Naive thymus-derived CD4-positive, alpha-beta T cell (primary cell): ENCODE measurements around the gene FRS2. TPM values are rescaled to one million over a fixed set of nuclear protein-coding genes. Genes with fewer than 3 reads are reported as not detected.
"Not testable (repeated sequence)": the region's sequence is repeated elsewhere in the genome, so short reads cannot be mapped to it uniquely, and the experiment has no call there.

Experiments used
- ATAC-seq: fragments of 150-1000 bp; cut with Tn5 transposase; 2 replicates; pipeline ENCODE4 v1.10.0; 2021; ENCODE audit warnings: mild to moderate bottlenecking, moderate library complexity
- CTCF ChIA-PET: fragments of 350-600 bp; sonication (Branson Sonifier 250); formaldehyde crosslinking; loops from one replicate; lab custom pipeline; 2021; ENCODE audit warnings: antibody characterized with exemption; lab: Charles Lee
- POLR2A ChIA-PET: fragments of 350-600 bp; sonication (Branson Sonifier 250); formaldehyde crosslinking; loops from one replicate; lab custom pipeline; 2021; ENCODE audit warnings: antibody characterized with exemption, inconsistent platforms; lab: Charles Lee
- DNase-seq, 9 donors: peaks; one replicate each; pipeline versions ENCODE4 v3.0.0 to v3.0.0-alpha.2; 2020 to 2022; ENCODE audit warnings: mixed read lengths in 1 of 9
- H3K27ac ChIP-seq: one replicate; pipeline ENCODE4 v1.7.0; 2013; ENCODE audit warnings: mild to moderate bottlenecking, low read depth, low read length, moderate library complexity
- H3K27me3 ChIP-seq, 2 donors: one replicate each; pipeline ENCODE4 v1.7.0; 2013; ENCODE audit warnings: low read length in 2 of 2, mild to moderate bottlenecking in 2 of 2, moderate library complexity in 2 of 2; ENCODE audit not compliant: control insufficient read depth in 2 of 2, insufficient read depth in 2 of 2
- H3K36me3 ChIP-seq, 3 experiments: 1 replicate in 2 of 3; 2 replicates in 1 of 3; pipeline ENCODE4 v1.7.0; 2013; ENCODE audit warnings: low read length in 3 of 3, mild to moderate bottlenecking in 3 of 3, moderate library complexity in 1 of 3; ENCODE audit not compliant: insufficient read depth in 3 of 3, control insufficient read depth in 2 of 3
- H3K4me1 ChIP-seq, 2 donors: one replicate each; pipeline ENCODE4 v1.7.0; 2013; ENCODE audit warnings: low read length in 2 of 2, mild to moderate bottlenecking in 2 of 2, moderate library complexity in 1 of 2; ENCODE audit not compliant: control insufficient read depth in 2 of 2, insufficient read depth in 2 of 2
- H3K4me3 ChIP-seq: 2 replicates; pipeline ENCODE4 v1.7.0; 2013; ENCODE audit warnings: mild to moderate bottlenecking, low read length
- H3K9me3 ChIP-seq, 3 experiments: 1 replicate in 2 of 3; 2 replicates in 1 of 3; pipeline ENCODE4 v1.7.0; 2013; ENCODE audit warnings: low read length in 3 of 3; ENCODE audit not compliant: control insufficient read depth in 2 of 3
- H3K27ac Mint-ChIP-seq, 9 donors: one replicate each; pipeline ENCODE4 v1.8.0; 2020 to 2022; ENCODE audit warnings: mixed read lengths in 9 of 9, mild to moderate bottlenecking in 8 of 9, moderate library complexity in 5 of 9, inconsistent platforms in 2 of 9
- H3K27me3 Mint-ChIP-seq, 5 donors: one replicate each; pipeline ENCODE4 v1.8.0; 2021 to 2022; ENCODE audit warnings: mixed read lengths in 5 of 5, mild to moderate bottlenecking in 1 of 5
- H3K36me3 Mint-ChIP-seq, 5 donors: one replicate each; pipeline ENCODE4 v1.8.0; 2020 to 2022; ENCODE audit warnings: mixed read lengths in 5 of 5, mild to moderate bottlenecking in 3 of 5, inconsistent platforms in 1 of 5
- H3K4me1 Mint-ChIP-seq, 7 donors: one replicate each; pipeline ENCODE4 v1.8.0; 2020 to 2022; ENCODE audit warnings: mixed read lengths in 7 of 7, mild to moderate bottlenecking in 3 of 7, inconsistent platforms in 1 of 7
- H3K4me3 Mint-ChIP-seq, 10 donors: one replicate each; pipeline ENCODE4 v1.8.0; 2020 to 2022; ENCODE audit warnings: mild to moderate bottlenecking in 10 of 10, mixed read lengths in 10 of 10, moderate library complexity in 6 of 10, inconsistent platforms in 2 of 10
- H3K9me3 Mint-ChIP-seq, 11 donors: one replicate each; pipeline ENCODE4 v1.8.0; 2020 to 2022; ENCODE audit warnings: mixed read lengths in 11 of 11, mild to moderate bottlenecking in 4 of 11, inconsistent platforms in 1 of 11, moderate library complexity in 1 of 11
- intact Hi-C, 2 donors: fragments of 100-400 bp; cut with micrococcal nuclease; formaldehyde crosslinking; loops; one replicate each; pipeline ENCODE4 v1.15.1; 2023
- polyA plus RNA-seq, 2 donors: library from polyadenylated mRNA; unstranded; fragments of 300-500 nt; fragmentation: Illumina TruSeq; gene quantifications; one replicate each; pipeline ENCODE4 v1.2.3, GENCODE V29; 2021
- total RNA-seq, 6 experiments: library from RNA in 5 of 6; stranded (reverse) in 5 of 6; gene quantifications; 1 replicate in 5 of 6; 2 replicates in 1 of 6; pipeline ENCODE4 v1.2.3 and lab custom pipeline; 2021 to 2026

The FRS2 gene
- total and polyA plus RNA-seq, 7 experiments from 2014 or later = 11.0 to 30.1 (median 21.8) TPM

GRCh38 chr12:69440016-69440415, 30.2 kb upstream of the FRS2 start:
- no peak overlapping the region for H3K27ac Mint-ChIP-seq
- H3K4me1 Mint-ChIP-seq = no peaks in the 10 kb centered on the region
- H3K27me3 Mint-ChIP-seq = peaks cover 0 to 2% (median 0%) of the 10 kb centered on the region in 5 donors
- H3K36me3 Mint-ChIP-seq = peaks cover 0 to 4% (median 0%) of the 10 kb centered on the region in 5 donors
- Histone ChIP-seq H3K36me3 (no peaks in the 10 kb centered on the region), H3K4me3 (no peak overlapping the region), H3K27ac (no peak overlapping the region), H3K27me3 (no peaks in the 10 kb centered on the region), H3K9me3 (no peaks in the 10 kb centered on the region), H3K4me1 (no peaks in the 10 kb centered on the region)
- peaks cover 0 to 3% (median 0%) of the 10 kb centered on the region in 11 donors for H3K9me3 Mint-ChIP-seq
- ChIA-PET CTCF (no interaction called here), POLR2A (no interaction called here)
- no peak overlapping the region for H3K4me3 Mint-ChIP-seq
- DNase-seq (no peak), ATAC-seq (no peak)
- intact Hi-C loops = no loop called here

GRCh38 chr12:69440886-69441285, 29.3 kb upstream of the FRS2 start:
- CTCF ChIA-PET = no interaction called here
- intact Hi-C loops = no loop called here
- Histone ChIP-seq H3K9me3 (no peaks in the 10 kb centered on the region), H3K27ac (no peak overlapping the region), H3K27me3 (no peaks in the 10 kb centered on the region), H3K4me1 (no peaks in the 10 kb centered on the region), H3K4me3 (no peak overlapping the region), H3K36me3 (no peaks in the 10 kb centered on the region)
- Mint-ChIP-seq H3K4me1 (no peaks in the 10 kb centered on the region), H3K4me3 (no peak overlapping the region), H3K27ac (no peak overlapping the region), H3K27me3 (peaks cover 0 to 2% (median 0%) of the 10 kb centered on the region in 5 donors), H3K9me3 (peaks cover 0 to 3% (median 0%) of the 10 kb centered on the region in 11 donors), H3K36me3 (peaks cover 0 to 4% (median 0%) of the 10 kb centered on the region in 5 donors)
- DNase-seq (no peak), ATAC-seq (no peak)
- POLR2A ChIA-PET = no interaction called here

- no peaks in the 10 kb centered on the region for H3K9me3 ChIP-seq
- ChIA-PET CTCF (no interaction called here), POLR2A (no interaction called here)
- H3K27ac Mint-ChIP-seq = peak overlapping the region in 1 of 9 donors; percentile 48
- no peaks in the 10 kb centered on the region for H3K4me1 Mint-ChIP-seq
- DNase-seq = no peak
- H3K36me3 ChIP-seq = no peaks in the 10 kb centered on the region
- intact Hi-C loops = no loop called here
- H3K4me3 ChIP-seq = no peak overlapping the region
- H3K9me3 Mint-ChIP-seq = peaks cover 0 to 3% (median 0%) of the 10 kb centered on the region in 11 donors
- H3K4me3 Mint-ChIP-seq = no peak overlapping the region
- H3K36me3 Mint-ChIP-seq = peaks cover 0 to 4% (median 0%) of the 10 kb centered on the region in 5 donors
- H3K27me3 ChIP-seq = no peaks in the 10 kb centered on the region
- no peak overlapping the region for H3K27ac ChIP-seq
- H3K4me1 ChIP-seq = no peaks in the 10 kb centered on the region
- peaks cover 0 to 2% (median 0%) of the 10 kb centered on the region in 5 donors for H3K27me3 Mint-ChIP-seq
- ATAC-seq = no peak
These were observed 27.3 kb upstream of the FRS2 start for GRCh38 chr12:69442894-69443293.

GRCh38 chr12:69443916-69444315, 26.3 kb upstream of the FRS2 start:
- no peaks in the 10 kb centered on the region for H3K9me3 ChIP-seq
- peaks cover 0 to 2% (median 0%) of the 10 kb centered on the region in 5 donors for H3K27me3 Mint-ChIP-seq
- DNase-seq = no peak
- H3K4me3 ChIP-seq = no peak overlapping the region
- H3K4me1 Mint-ChIP-seq = no peaks in the 10 kb centered on the region
- peaks cover 0 to 4% (median 0%) of the 10 kb centered on the region in 5 donors for H3K36me3 Mint-ChIP-seq
- H3K9me3 Mint-ChIP-seq = peaks cover 0 to 3% (median 0%) of the 10 kb centered on the region in 11 donors
- no peaks in the 10 kb centered on the region for H3K27me3 ChIP-seq
- intact Hi-C loops = no loop called here
- ChIA-PET CTCF (no interaction called here), POLR2A (no interaction called here)
- H3K36me3 ChIP-seq = no peaks in the 10 kb centered on the region
- no peak overlapping the region for H3K4me3 Mint-ChIP-seq
- H3K27ac ChIP-seq = no peak overlapping the region
- no peak for ATAC-seq
- no peaks in the 10 kb centered on the region for H3K4me1 ChIP-seq
- no peak overlapping the region for H3K27ac Mint-ChIP-seq

GRCh38 chr12:69447892-69448291, 22.3 kb upstream of the FRS2 start:
- no peaks in the 10 kb centered on the region for H3K9me3 ChIP-seq
- DNase-seq (no peak), ATAC-seq (no peak)
- H3K27me3 Mint-ChIP-seq = no peaks in the 10 kb centered on the region
- peaks cover 0 to 1% (median 0%) of the 10 kb centered on the region in 11 donors for H3K9me3 Mint-ChIP-seq
- ChIA-PET CTCF (interaction anchor here (0.7 kb wide), 1 partner anchor 758 kb away, joined by 3 read pairs; no protein-coding TSS in a partner anchor), POLR2A (no interaction called here)
- intact Hi-C loops = no loop called here
- peaks cover 0 to 4% (median 0%) of the 10 kb centered on the region in 5 donors for H3K36me3 Mint-ChIP-seq
- no peak overlapping the region for H3K27ac Mint-ChIP-seq
- H3K4me1 ChIP-seq = no peaks in the 10 kb centered on the region
- H3K4me1 Mint-ChIP-seq = no peaks in the 10 kb centered on the region
- H3K4me3 Mint-ChIP-seq = no peak overlapping the region
- no peaks in the 10 kb centered on the region for H3K36me3 ChIP-seq
- no peaks in the 10 kb centered on the region for H3K27me3 ChIP-seq
- H3K4me3 ChIP-seq = no peak overlapping the region
- no peak overlapping the region for H3K27ac ChIP-seq

- intact Hi-C loops = not testable (repeated sequence)
These were observed 17.5 kb upstream of the FRS2 start for GRCh38 chr12:69452598-69453132.

GRCh38 chr12:69456239-69456638, 13.9 kb upstream of the FRS2 start:
- POLR2A ChIA-PET = no interaction called here
- H3K9me3 ChIP-seq = no peaks in the 10 kb centered on the region
- no peak overlapping the region for H3K4me3 ChIP-seq
- DNase-seq (no peak), ATAC-seq (no peak)
- H3K27ac ChIP-seq = no peak overlapping the region
- no peaks in the 10 kb centered on the region for H3K36me3 Mint-ChIP-seq
- peaks cover 0 to 6% (median 0%) of the 10 kb centered on the region in 5 donors for H3K27me3 Mint-ChIP-seq
- no peaks in the 10 kb centered on the region for H3K4me1 ChIP-seq
- H3K27me3 ChIP-seq = no peaks in the 10 kb centered on the region
- H3K36me3 ChIP-seq = no peaks in the 10 kb centered on the region
- CTCF ChIA-PET = no interaction called here
- H3K4me1 Mint-ChIP-seq = no peaks in the 10 kb centered on the region
- H3K27ac Mint-ChIP-seq = no peak overlapping the region
- intact Hi-C loops = no loop called here
- no peak overlapping the region for H3K4me3 Mint-ChIP-seq
- H3K9me3 Mint-ChIP-seq = no peaks in the 10 kb centered on the region

More at GRCh38 chr12:69452598-69453132, 17.5 kb upstream of the FRS2 start:
- H3K27me3 Mint-ChIP-seq, H3K4me1 ChIP-seq, H3K27ac Mint-ChIP-seq, H3K27me3 ChIP-seq, POLR2A ChIA-PET, CTCF ChIA-PET, H3K27ac ChIP-seq, H3K4me1 Mint-ChIP-seq, ATAC-seq, H3K9me3 Mint-ChIP-seq, H3K36me3 ChIP-seq, H3K4me3 ChIP-seq, H3K9me3 ChIP-seq, H3K36me3 Mint-ChIP-seq, DNase-seq, H3K4me3 Mint-ChIP-seq: not testable (repeated sequence)
